DMS114 treated with DMSO at 0.1 percent for 48 hours (cell line): ENCODE data around the gene VDR.

Experiments used
- DNase-seq: peaks from one replicate; lab custom pipeline; 2025; ENCODE audit not compliant: unreplicated experiment; lab: John Stamatoyannopoulos, UW

VDR gene

GRCh38 chr12:47931187-47931586, 26.4 kb upstream of the VDR start:
- no peak for DNase-seq

GRCh38 chr12:47930634-47931033, 25.8 kb upstream of the VDR start:
- no peak for DNase-seq

- no peak for DNase-seq
Measured at GRCh38 chr12:47927346-47927745, 22.6 kb upstream of the VDR start.

GRCh38 chr12:47921907-47922306, 17.1 kb upstream of the VDR start:
- DNase-seq, result no peak

GRCh38 chr12:47920913-47921312, 16.1 kb upstream of the VDR start:
- DNase-seq, result no peak

GRCh38 chr12:47913081-47913480, 8.3 kb upstream of the VDR start:
- DNase-seq, result no peak

- no peak for DNase-seq
Measured at GRCh38 chr12:47912556-47912955, 7.8 kb upstream of the VDR start.

GRCh38 chr12:47910981-47911380, 6.2 kb upstream of the VDR start:
- DNase-seq, result no peak

GRCh38 chr12:47910486-47910885, 5.7 kb upstream of the VDR start:
- DNase-seq, result no peak

- DNase-seq, result no peak
Measured at GRCh38 chr12:47909839-47910465, 5.2 kb upstream of the VDR start.

GRCh38 chr12:47908738-47909137, 3.9 kb upstream of the VDR start:
- no peak for DNase-seq

- no peak for DNase-seq
Measured at GRCh38 chr12:47907851-47908454, 3.2 kb upstream of the VDR start.

GRCh38 chr12:47903927-47904712, 674 bp downstream of the VDR start:
- no peak for DNase-seq

- no peak for DNase-seq
Measured at GRCh38 chr12:47903151-47903611, 1.6 kb downstream of the VDR start.

- no peak for DNase-seq
Measured at GRCh38 chr12:47902131-47902639, 2.6 kb downstream of the VDR start.

GRCh38 chr12:47901718-47902093, 3.1 kb downstream of the VDR start:
- DNase-seq, result no peak

GRCh38 chr12:47901063-47901717, 3.6 kb downstream of the VDR start:
- DNase-seq, result no peak

- no peak for DNase-seq
Measured at GRCh38 chr12:47900131-47901062, 4.4 kb downstream of the VDR start.

- DNase-seq, result no peak
Measured at GRCh38 chr12:47899466-47899865, 5.3 kb downstream of the VDR start.

- DNase-seq, result no peak
Measured at GRCh38 chr12:47896633-47897032, 8.2 kb downstream of the VDR start.
